GM13977 (cell line): Measurements from ENCODE around the gene CHMP3.

ENCODE experiments used
- DNase-seq: peaks from one replicate; pipeline ENCODE4 v3.0.0; 2012; ENCODE audit warnings: low spot score
- CTCF ChIP-seq: IDR thresholded peaks from 2 replicates; pipeline ENCODE4 v1.5.1; 2012; ENCODE audit warnings: mild to moderate bottlenecking, control low read depth; ENCODE audit not compliant: insufficient read depth; ENCODE audit errors: extremely low read depth, missing control alignments
- in situ Hi-C: fragments of 300-500 bp; cut with MboI; formaldehyde crosslinking; loops from one replicate; pipeline ENCODE4 v1.12.0; 2022; ENCODE audit warnings: low sequenced_read_pairs, low pct_unique_long_range_greater_than_20kb, mixed read lengths, inconsistent platforms; ENCODE audit not compliant: unreplicated experiment

The CHMP3 gene

GRCh38 chr2:86542814-86543213 lies 20.4 kb downstream of the CHMP3 start:
- in situ Hi-C loops = no loop called here
- TF ChIP-seq CTCF = no peak
- no peak for DNase-seq

- TF ChIP-seq CTCF = no peak
- DNase-seq = no peak
- in situ Hi-C loops = no loop called here
Measured at GRCh38 chr2:86541334-86541733, 21.9 kb downstream of the CHMP3 start.

- no peak for TF ChIP-seq CTCF
- in situ Hi-C loops = no loop called here
- no peak for DNase-seq
Measured at GRCh38 chr2:86533589-86533988, 29.7 kb downstream of the CHMP3 start.

- DNase-seq = no peak
- in situ Hi-C loops = no loop called here
- no peak for TF ChIP-seq CTCF
Measured at GRCh38 chr2:86525421-86526340, 37.6 kb downstream of the CHMP3 start.

- no peak for DNase-seq
- in situ Hi-C loops = no loop called here
- no peak for TF ChIP-seq CTCF
Measured at GRCh38 chr2:86523491-86523890, 39.8 kb downstream of the CHMP3 start.

GRCh38 chr2:86522711-86523110 lies 40.5 kb downstream of the CHMP3 start:
- in situ Hi-C loops = no loop called here
- no peak for TF ChIP-seq CTCF
- no peak for DNase-seq

GRCh38 chr2:86521922-86522321 lies 41.3 kb downstream of the CHMP3 start:
- TF ChIP-seq CTCF = no peak
- in situ Hi-C loops = no loop called here
- no peak for DNase-seq
